HepG2 (cell line): ENCODE results near the gene GRK5. TPM values are rescaled to one million over a fixed set of nuclear protein-coding genes. Genes with fewer than 3 reads are reported as not detected.

ENCODE experiments used
- DPF2 ChIP-seq: sonication (generic); formaldehyde crosslinking; IDR thresholded peaks from 2 replicates; pipeline ENCODE4 v1.4.0; 2020; ENCODE audit warnings: mild to moderate bottlenecking, low read depth, missing genetic modification reagents, borderline replicate concordance
- E2F2 ChIP-seq: sonication (generic); formaldehyde crosslinking; IDR thresholded peaks from 2 replicates; pipeline ENCODE4 v1.4.0; 2020; ENCODE audit warnings: missing genetic modification reagents, borderline replicate concordance
- EED ChIP-seq: sonication (generic); formaldehyde crosslinking; IDR thresholded peaks from 2 replicates; pipeline ENCODE4 v1.5.0; 2020; ENCODE audit warnings: mild to moderate bottlenecking, missing genetic modification reagents
- HINFP ChIP-seq: sonication (generic); formaldehyde crosslinking; IDR thresholded peaks from 2 replicates; pipeline ENCODE4 v1.4.0; 2020; ENCODE audit warnings: low read depth, mild to moderate bottlenecking, missing genetic modification reagents
- NFATC3 ChIP-seq: sonication (generic); formaldehyde crosslinking; IDR thresholded peaks from 2 replicates; pipeline ENCODE4 v1.5.1; 2020; ENCODE audit warnings: mild to moderate bottlenecking, missing genetic modification reagents
- RBAK ChIP-seq: sonication (generic); formaldehyde crosslinking; IDR thresholded peaks from 2 replicates; pipeline ENCODE4 v1.5.1; 2020; ENCODE audit warnings: mild to moderate bottlenecking, missing genetic modification reagents
- SNAI1 ChIP-seq: sonication (generic); formaldehyde crosslinking; IDR thresholded peaks from 2 replicates; pipeline ENCODE4 v1.5.0; 2020; ENCODE audit warnings: mild to moderate bottlenecking, missing genetic modification reagents, borderline replicate concordance
- SP140L ChIP-seq: sonication (generic); formaldehyde crosslinking; IDR thresholded peaks from 2 replicates; pipeline ENCODE4 v1.4.0; 2020; ENCODE audit warnings: missing genetic modification reagents, borderline replicate concordance
- TEAD3 ChIP-seq: optimal IDR thresholded peaks from 2 replicates; pipeline ENCODE3; 2016; ENCODE audit warnings: borderline replicate concordance
- ZBTB4 ChIP-seq: sonication (generic); formaldehyde crosslinking; IDR thresholded peaks from 2 replicates; pipeline ENCODE4 v1.4.0; 2020; ENCODE audit warnings: missing genetic modification reagents, mild to moderate bottlenecking, borderline replicate concordance
- ZFP36L1 ChIP-seq: sonication (generic); formaldehyde crosslinking; IDR thresholded peaks from 2 replicates; pipeline ENCODE4 v1.8.0; 2022; ENCODE audit warnings: mild to moderate bottlenecking, missing genetic modification reagents, moderate library complexity
- ZFYVE20 ChIP-seq: sonication (generic); formaldehyde crosslinking; IDR thresholded peaks from 2 replicates; pipeline ENCODE4 v1.8.0; 2023; ENCODE audit warnings: low read depth, mild to moderate bottlenecking, moderate library complexity, missing genetic modification reagents, borderline replicate concordance
- ZNF432 ChIP-seq: sonication (generic); formaldehyde crosslinking; IDR thresholded peaks from 2 replicates; pipeline ENCODE4 v1.5.0; 2020; ENCODE audit warnings: missing genetic modification reagents, mild to moderate bottlenecking, borderline replicate concordance
- ZNF572 ChIP-seq: sonication (generic); formaldehyde crosslinking; IDR thresholded peaks from 2 replicates; pipeline ENCODE4 v1.5.1; 2020; ENCODE audit warnings: mild to moderate bottlenecking, missing genetic modification reagents
- ZNF615 ChIP-seq: sonication (generic); formaldehyde crosslinking; IDR thresholded peaks from 2 replicates; pipeline ENCODE4 v1.5.0; 2020; ENCODE audit warnings: mild to moderate bottlenecking, missing genetic modification reagents, borderline replicate concordance
- ZNF639 ChIP-seq: conservative IDR thresholded peaks from 2 replicates; pipeline ENCODE4 v1.6.1; 2018; ENCODE audit warnings: missing genetic modification reagents
- ZNF83 ChIP-seq: sonication (generic); formaldehyde crosslinking; IDR thresholded peaks from 2 replicates; pipeline ENCODE4 v1.4.0; 2020; ENCODE audit warnings: missing genetic modification reagents, mild to moderate bottlenecking, borderline replicate concordance
- polyA plus RNA-seq, 8 experiments: library from polyadenylated mRNA; depleted of rRNA in 3 of 8; stranded (reverse) in 7 of 8; unstranded in 1 of 8; fragments of >200 nt; fragmentation: Illumina TruSeq in 4 of 8; extraction: Trizol in 4 of 8; gene quantifications; 2 replicates each; pipeline versions ENCODE4 v1.2.1 to v1.2.3, GENCODE V29; 2011 to 2016; ENCODE audit warnings: low read depth in 4 of 8, missing spikeins in 1 of 8, mixed read lengths in 1 of 8; ENCODE audit not compliant: insufficient read depth in 1 of 8
- total RNA-seq, 5 experiments: library from RNA; depleted of rRNA; stranded (reverse); fragments of >200 nt; fragmentation: Illumina TruSeq; extraction: Trizol; gene quantifications; 2 replicates each; pipeline ENCODE4 v1.2.3, GENCODE V29; 2016; ENCODE audit warnings: low read depth in 1 of 5
- TF ChIP-seq, protein P1 (sequence below): sonication (generic); formaldehyde crosslinking; IDR thresholded peaks from 2 replicates; pipeline ENCODE4 v1.5.0; 2020; ENCODE audit warnings: missing genetic modification reagents, mild to moderate bottlenecking, borderline replicate concordance
- TF ChIP-seq, protein P2 (sequence below): sonication (generic); formaldehyde crosslinking; IDR thresholded peaks from 2 replicates; pipeline ENCODE4 v1.8.1; 2023; ENCODE audit warnings: missing genetic modification reagents, mild to moderate bottlenecking, borderline replicate concordance

The GRK5 gene
- total and polyA plus RNA-seq, 2 of the 13 experiments (the other 11 are each of a cell fraction or from before 2014, with no cell fraction given) = 10.4 to 12.6 TPM

DNA sequence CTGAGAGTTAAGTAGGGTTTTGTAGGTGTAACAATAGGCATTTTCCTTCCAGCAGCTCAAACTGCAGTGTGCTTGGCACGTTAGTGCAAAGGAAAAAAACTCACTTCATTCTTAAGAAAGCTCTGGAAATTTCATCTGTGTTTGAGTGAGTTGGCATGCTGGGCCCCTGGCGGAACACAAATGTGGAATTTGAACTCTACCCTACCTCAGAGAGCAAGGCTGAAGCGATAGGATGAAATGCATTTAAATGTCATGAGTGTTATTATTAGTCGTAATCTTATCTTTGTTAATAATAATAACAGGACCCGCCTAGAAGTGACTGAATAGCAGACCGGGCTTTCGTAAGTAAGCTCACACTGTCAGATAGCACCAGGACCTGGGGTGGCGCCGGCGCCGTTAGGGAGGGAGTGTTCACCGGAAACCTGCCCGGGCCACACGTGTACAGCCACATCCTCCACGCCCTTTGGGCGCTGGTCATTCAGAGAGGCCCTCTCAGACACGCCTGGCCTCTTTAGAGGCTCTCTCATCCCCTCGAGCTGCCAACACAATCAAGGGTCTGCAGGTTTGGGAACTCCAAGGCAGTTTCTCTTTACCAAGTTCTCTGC lies 63.5 kb downstream of the GRK5 start (continued):
- no peak for TF ChIP-seq ZNF639 (CRISPR knock-in tag)
- 0 out of 2 replicates have a peak, but pooled peaks have one; percentile 2 for TF ChIP-seq HINFP (CRISPR knock-in tag)
- TF ChIP-seq EED (CRISPR knock-in tag) = no peak
- no peak for TF ChIP-seq ZFYVE20
- TF ChIP-seq, protein P1, sequence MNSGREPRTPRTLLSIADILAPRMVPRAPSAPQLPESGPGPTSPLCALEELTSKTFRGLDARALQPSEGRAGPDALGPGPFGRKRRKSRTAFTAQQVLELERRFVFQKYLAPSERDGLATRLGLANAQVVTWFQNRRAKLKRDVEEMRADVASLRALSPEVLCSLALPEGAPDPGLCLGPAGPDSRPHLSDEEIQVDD (CRISPR knock-in tag) = peak; percentile 55; the same call in 1 of the 2 replicates
- TF ChIP-seq ZNF572 (CRISPR knock-in tag) = no peak
- TF ChIP-seq NFATC3 = no peak
- no peak for TF ChIP-seq ZBTB4
- no peak for TF ChIP-seq SNAI1 (CRISPR knock-in tag)
- no peak for TF ChIP-seq E2F2 (CRISPR knock-in tag)
- TF ChIP-seq TEAD3 (CRISPR knock-in tag) = no peak
- no peak for TF ChIP-seq ZFP36L1 (CRISPR knock-in tag)
- TF ChIP-seq SP140L (CRISPR knock-in tag) = no peak
- TF ChIP-seq DPF2 (CRISPR knock-in tag) = no peak
- TF ChIP-seq, protein P2, sequence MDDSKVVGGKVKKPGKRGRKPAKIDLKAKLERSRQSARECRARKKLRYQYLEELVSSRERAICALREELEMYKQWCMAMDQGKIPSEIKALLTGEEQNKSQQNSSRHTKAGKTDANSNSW = no peak
- TF ChIP-seq ZNF432 = no peak
- TF ChIP-seq RBAK (CRISPR knock-in tag) = no peak
- TF ChIP-seq ZNF615 (CRISPR knock-in tag) = no peak
- no peak for TF ChIP-seq ZNF83 (CRISPR knock-in tag)
